Measurements from ENCODE around the gene ZNF496. TPM values are rescaled to one million over a fixed set of nuclear protein-coding genes. Genes with fewer than 3 reads are reported as not detected.
"Not testable (repeated sequence)": the region's sequence is repeated elsewhere in the genome, so short reads cannot be mapped to it uniquely, and the experiment has no call there.

ZNF496 gene
- polyA plus RNA-seq, 4 donors: 1.6 to 16.1 (median 5.2) TPM

GRCh38 chr1:247371801-247372259 is 40.2 kb upstream of the ZNF496 start:
- 82 to 91% (median 82%) methylated on average over 16 of the region's 16 CpGs for WGBS, 3 donors
- Histone ChIP-seq H3K27me3 (ENCODE audit: control insufficient read depth in 3 of 3, insufficient read depth in 3 of 3, low read length in 3 of 3) (peaks cover 0 to 4% (median 2%) of the 10 kb centered on the region in 3 donors), H3K4me1 (ENCODE audit: control insufficient read depth in 3 of 3, insufficient read depth in 2 of 3, low read depth in 1 of 3, low read length in 2 of 3) (no peaks in the 10 kb centered on the region), H3K27ac (ENCODE audit: low read depth in 1 of 3, low read length in 2 of 3) (no peak overlapping the region), H3K36me3 (ENCODE audit: control insufficient read depth in 3 of 3, insufficient read depth in 2 of 3, low read depth in 1 of 3, low read length in 3 of 3) (no peaks in the 10 kb centered on the region), H3K4me3 (ENCODE audit: low read depth in 1 of 3, low read length in 3 of 3) (no peak overlapping the region), H3K9me3 (ENCODE audit: control insufficient read depth in 2 of 2, insufficient read depth in 1 of 2, low read depth in 1 of 2, low read length in 1 of 2) (no peaks in the 10 kb centered on the region)
- FAIRE-seq (no peak), DNase-seq (no peak)

DNA sequence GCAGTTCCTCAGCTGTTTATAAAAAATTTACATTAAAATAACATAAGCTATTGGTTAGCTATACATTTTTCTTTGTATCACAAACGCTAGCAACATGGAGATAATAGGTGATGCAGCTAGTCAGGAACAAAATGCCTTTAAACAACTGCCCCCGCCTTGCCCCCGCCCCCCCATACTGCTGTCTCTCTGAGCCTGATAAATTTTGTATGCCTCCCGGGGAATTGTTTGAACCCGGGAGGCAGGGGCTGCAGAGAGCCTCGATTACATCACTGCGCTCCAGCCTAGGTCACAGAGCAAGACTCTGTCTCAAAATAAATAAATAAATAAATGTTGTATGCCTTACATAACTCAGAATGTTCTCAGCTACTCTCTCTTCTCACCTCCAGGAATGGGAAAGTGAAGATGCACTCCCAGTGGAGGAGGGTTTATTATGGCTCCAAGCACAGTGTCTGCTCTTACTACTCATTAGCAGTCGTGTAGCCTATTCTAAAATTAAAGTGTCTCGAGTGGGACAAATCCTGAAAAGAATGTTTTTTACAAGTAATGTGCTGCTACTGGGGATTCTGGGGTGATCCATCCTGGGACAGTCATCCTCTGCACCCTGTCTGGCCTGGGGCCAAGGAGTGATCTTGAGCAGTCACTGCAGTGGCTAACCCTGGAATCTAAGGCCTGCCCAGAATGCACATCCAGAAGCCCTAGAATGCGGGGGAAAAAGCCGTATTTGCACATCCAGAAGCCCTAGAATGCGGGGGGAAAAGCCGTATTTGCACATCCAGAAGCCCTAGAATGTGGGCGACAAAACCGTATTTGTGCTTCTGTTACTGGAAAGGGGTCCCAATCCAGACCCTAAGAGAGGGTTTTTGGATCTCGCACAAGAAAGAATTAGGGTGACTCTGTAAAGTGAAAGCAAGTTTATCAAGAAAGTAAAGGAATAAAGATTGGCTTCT is 39.4 kb upstream of the ZNF496 start:
- H3K36me3 ChIP-seq (ENCODE audit: control insufficient read depth in 3 of 3, insufficient read depth in 2 of 3, low read depth in 1 of 3, low read length in 3 of 3): no peaks in the 10 kb centered on the region
- peaks cover 0 to 4% (median 2%) of the 10 kb centered on the region in 3 donors for H3K27me3 ChIP-seq (ENCODE audit: control insufficient read depth in 3 of 3, insufficient read depth in 3 of 3, low read length in 3 of 3)
- WGBS, 3 donors: 72 to 80% (median 76%) methylated on average over 16 of the region's 16 CpGs
- no peaks in the 10 kb centered on the region for H3K4me1 ChIP-seq (ENCODE audit: control insufficient read depth in 3 of 3, insufficient read depth in 2 of 3, low read depth in 1 of 3, low read length in 2 of 3)
- H3K27ac ChIP-seq (ENCODE audit: low read depth in 1 of 3, low read length in 2 of 3): no peak overlapping the region
- H3K4me3 ChIP-seq (ENCODE audit: low read depth in 1 of 3, low read length in 3 of 3): no peak overlapping the region
- peaks cover 0 to 4% of the 10 kb centered on the region in 2 donors for H3K9me3 ChIP-seq (ENCODE audit: control insufficient read depth in 2 of 2, insufficient read depth in 1 of 2, low read depth in 1 of 2, low read length in 1 of 2)
- FAIRE-seq: no peak
- no peak for DNase-seq

GRCh38 chr1:247368490-247369145 is 37.0 kb upstream of the ZNF496 start:
- Histone ChIP-seq H3K27me3 (ENCODE audit: control insufficient read depth in 3 of 3, insufficient read depth in 3 of 3, low read length in 3 of 3) (peaks cover 0 to 2% (median 2%) of the 10 kb centered on the region in 3 donors), H3K4me1 (ENCODE audit: control insufficient read depth in 3 of 3, insufficient read depth in 2 of 3, low read depth in 1 of 3, low read length in 2 of 3) (no peaks in the 10 kb centered on the region), H3K9me3 (ENCODE audit: control insufficient read depth in 2 of 2, insufficient read depth in 1 of 2, low read depth in 1 of 2, low read length in 1 of 2) (peaks cover 0 to 13% of the 10 kb centered on the region in 2 donors), H3K4me3 (ENCODE audit: low read depth in 1 of 3, low read length in 3 of 3) (no peak overlapping the region), H3K27ac (ENCODE audit: low read depth in 1 of 3, low read length in 2 of 3) (no peak overlapping the region), H3K36me3 (ENCODE audit: control insufficient read depth in 3 of 3, insufficient read depth in 2 of 3, low read depth in 1 of 3, low read length in 3 of 3) (no peaks in the 10 kb centered on the region)
- DNase-seq: no peak
- 55 to 73% (median 63%) methylated on average over 7 of the region's 7 CpGs for WGBS, 3 donors
- FAIRE-seq: no peak

DNA sequence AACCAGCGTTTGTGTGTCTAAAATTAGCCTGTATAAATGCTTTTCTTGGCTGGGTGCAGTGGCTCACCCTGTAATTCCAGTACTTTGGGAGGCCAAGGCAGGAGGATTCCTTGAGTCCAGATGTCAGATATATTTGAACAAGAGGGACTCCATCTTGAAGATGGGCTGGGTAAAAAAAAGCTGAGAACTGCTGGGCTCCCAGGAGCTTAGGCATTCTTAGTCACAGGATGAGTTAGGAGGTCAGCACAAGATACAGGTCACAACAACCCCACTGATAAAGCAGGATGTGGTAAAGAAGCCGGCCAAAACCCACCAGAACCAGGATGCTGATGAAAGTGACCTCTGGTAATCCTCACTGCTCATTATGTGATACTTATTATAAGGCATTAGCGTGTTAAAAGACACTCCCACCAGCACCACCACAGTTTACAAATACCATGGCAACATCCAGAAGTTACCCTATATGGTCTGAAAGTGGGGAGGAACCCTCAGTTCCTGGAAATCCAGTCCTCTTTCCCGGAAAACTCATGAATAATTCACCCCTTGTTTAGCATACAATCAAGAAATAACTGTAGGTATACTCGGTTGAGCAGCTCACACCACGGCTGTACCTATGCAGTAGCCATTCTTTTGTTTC is 36.2 kb upstream of the ZNF496 start:
- FAIRE-seq: no peak
- Histone ChIP-seq H3K9me3 (ENCODE audit: control insufficient read depth in 2 of 2, insufficient read depth in 1 of 2, low read depth in 1 of 2, low read length in 1 of 2) (peaks cover 0 to 13% of the 10 kb centered on the region in 2 donors), H3K4me1 (ENCODE audit: control insufficient read depth in 3 of 3, insufficient read depth in 2 of 3, low read depth in 1 of 3, low read length in 2 of 3) (no peaks in the 10 kb centered on the region), H3K27ac (ENCODE audit: low read depth in 1 of 3, low read length in 2 of 3) (no peak overlapping the region), H3K36me3 (ENCODE audit: control insufficient read depth in 3 of 3, insufficient read depth in 2 of 3, low read depth in 1 of 3, low read length in 3 of 3) (no peaks in the 10 kb centered on the region), H3K27me3 (ENCODE audit: control insufficient read depth in 3 of 3, insufficient read depth in 3 of 3, low read length in 3 of 3) (peaks cover 0 to 2% (median 2%) of the 10 kb centered on the region in 3 donors), H3K4me3 (ENCODE audit: low read depth in 1 of 3, low read length in 3 of 3) (no peak overlapping the region)
- DNase-seq: no peak
- WGBS, 3 donors: 54 to 66% (median 55%) methylated on average over 6 of the region's 6 CpGs

- Histone ChIP-seq H3K27me3 (ENCODE audit: control insufficient read depth in 3 of 3, insufficient read depth in 3 of 3, low read length in 3 of 3) (peaks cover 0 to 2% (median 2%) of the 10 kb centered on the region in 3 donors), H3K4me1 (ENCODE audit: control insufficient read depth in 3 of 3, insufficient read depth in 2 of 3, low read depth in 1 of 3, low read length in 2 of 3) (no peaks in the 10 kb centered on the region), H3K36me3 (ENCODE audit: control insufficient read depth in 3 of 3, insufficient read depth in 2 of 3, low read depth in 1 of 3, low read length in 3 of 3) (no peaks in the 10 kb centered on the region), H3K9me3 (ENCODE audit: control insufficient read depth in 2 of 2, insufficient read depth in 1 of 2, low read depth in 1 of 2, low read length in 1 of 2) (peaks cover 0 to 13% of the 10 kb centered on the region in 2 donors), H3K27ac (ENCODE audit: low read depth in 1 of 3, low read length in 2 of 3) (peak overlapping the region in 1 of 3 donors; percentile 14), H3K4me3 (ENCODE audit: low read depth in 1 of 3, low read length in 3 of 3) (no peak overlapping the region)
- WGBS, 3 donors: 54 to 72% (median 70%) methylated on average over 4 of the region's 4 CpGs
- DNase-seq (no peak), FAIRE-seq (no peak)
Measured at GRCh38 chr1:247366926-247367645, 35.4 kb upstream of the ZNF496 start.

DNA sequence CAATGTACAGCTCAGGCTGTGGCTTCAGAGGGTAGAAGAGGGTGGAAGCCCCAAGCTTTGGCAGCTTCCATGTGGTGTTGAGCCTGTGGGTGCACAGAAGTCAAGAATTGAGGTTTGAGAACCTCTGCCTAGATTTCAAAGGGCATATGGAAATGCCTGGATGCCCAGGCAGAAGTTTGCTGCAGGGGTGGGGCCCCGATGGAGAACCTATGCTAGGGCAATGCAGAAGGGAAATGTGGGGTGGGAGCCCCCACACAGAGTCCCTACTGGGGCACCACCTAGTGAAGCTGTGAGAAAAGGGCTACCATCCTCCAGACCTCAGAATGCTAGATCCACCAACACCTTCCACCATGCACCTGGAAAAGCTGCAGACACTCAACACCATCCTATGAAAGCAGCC is 34.7 kb upstream of the ZNF496 start:
- H3K9me3 ChIP-seq (ENCODE audit: control insufficient read depth in 2 of 2, insufficient read depth in 1 of 2, low read depth in 1 of 2, low read length in 1 of 2): peaks cover 0 to 13% of the 10 kb centered on the region in 2 donors
- not testable (repeated sequence) for H3K4me3 ChIP-seq (ENCODE audit: low read depth in 1 of 3, low read length in 3 of 3); H3K27ac ChIP-seq (ENCODE audit: low read depth in 1 of 3, low read length in 2 of 3); DNase-seq; H3K36me3 ChIP-seq (ENCODE audit: control insufficient read depth in 3 of 3, insufficient read depth in 2 of 3, low read depth in 1 of 3, low read length in 3 of 3); H3K4me1 ChIP-seq (ENCODE audit: control insufficient read depth in 3 of 3, insufficient read depth in 2 of 3, low read depth in 1 of 3, low read length in 2 of 3); H3K27me3 ChIP-seq (ENCODE audit: control insufficient read depth in 3 of 3, insufficient read depth in 3 of 3, low read length in 3 of 3); FAIRE-seq
- 83 to 95% (median 87%) methylated on average over 1 of the region's 1 CpG for WGBS, 3 donors

DNA sequence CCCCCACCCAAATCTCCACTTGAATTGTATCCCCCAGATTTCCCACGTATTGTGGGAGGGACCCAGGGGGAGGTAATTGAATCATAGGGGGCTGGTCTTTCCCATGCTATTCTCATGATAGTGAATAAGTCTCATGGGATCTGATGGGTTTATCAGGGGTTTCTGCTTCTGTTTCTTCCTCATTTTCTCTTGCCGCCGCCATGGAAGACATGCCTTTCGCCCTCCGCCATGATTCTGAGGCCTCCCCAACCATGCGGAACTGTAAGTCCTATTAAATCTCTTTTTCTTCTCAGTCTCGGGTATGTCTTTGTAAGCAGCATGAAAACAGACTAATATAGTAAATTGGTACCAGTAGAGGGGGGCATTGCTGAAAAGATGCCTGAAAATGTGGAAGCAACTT is 33.4 kb upstream of the ZNF496 start:
- H3K36me3 ChIP-seq (ENCODE audit: control insufficient read depth in 3 of 3, insufficient read depth in 2 of 3, low read depth in 1 of 3, low read length in 3 of 3): no peaks in the 10 kb centered on the region
- H3K4me3 ChIP-seq (ENCODE audit: low read depth in 1 of 3, low read length in 3 of 3): no peak overlapping the region
- peaks cover 0 to 13% of the 10 kb centered on the region in 2 donors for H3K9me3 ChIP-seq (ENCODE audit: control insufficient read depth in 2 of 2, insufficient read depth in 1 of 2, low read depth in 1 of 2, low read length in 1 of 2)
- peaks cover 0 to 3% (median 0%) of the 10 kb centered on the region in 3 donors for H3K4me1 ChIP-seq (ENCODE audit: control insufficient read depth in 3 of 3, insufficient read depth in 2 of 3, low read depth in 1 of 3, low read length in 2 of 3)
- no peak for DNase-seq
- H3K27me3 ChIP-seq (ENCODE audit: control insufficient read depth in 3 of 3, insufficient read depth in 3 of 3, low read length in 3 of 3): peaks cover 0 to 2% (median 0%) of the 10 kb centered on the region in 3 donors
- WGBS, 3 donors: 91 to 94% (median 93%) methylated on average over 7 of the region's 7 CpGs
- H3K27ac ChIP-seq (ENCODE audit: low read depth in 1 of 3, low read length in 2 of 3): no peak overlapping the region
- no peak for FAIRE-seq

All from small intestine (tissue), 7 donors.